Neural progenitor cell (in vitro differentiated cells): ENCODE data around the gene ATP5PD. TPM values are rescaled to one million over a fixed set of nuclear protein-coding genes. Genes with fewer than 3 reads are reported as not detected.
A peak's percentile ranks its signal among the peaks of the same experiment; 100 is the strongest.
"Not testable (repeated sequence)": the region's sequence is repeated elsewhere in the genome, so short reads cannot be mapped to it uniquely, and the experiment has no call there.

ENCODE experiments used
- DNase-seq: peaks from one replicate; pipeline ENCODE4 v3.0.0-alpha.2; 2016; ENCODE audit warnings: low spot score
- H2AFZ ChIP-seq: fragments of 200-600 bp; sonication (generic); replicated peaks from 2 replicates; pipeline ENCODE4 v1.6.1; 2016; ENCODE audit warnings: antibody characterized with exemption
- H3F3A ChIP-seq: fragments of 200-600 bp; sonication (generic); 2 replicates; pipeline ENCODE4 v1.6.1; 2016; ENCODE audit warnings: antibody characterized with exemption, low read depth
- H3K27ac ChIP-seq: fragments of 200-600 bp; sonication (generic); 2 replicates; pipeline ENCODE4 v1.5.1; 2016; ENCODE audit warnings: mild to moderate bottlenecking
- H3K27me3 ChIP-seq: fragments of 200-600 bp; sonication (generic); 2 replicates; pipeline ENCODE4 v1.6.1; 2016; ENCODE audit warnings: mild to moderate bottlenecking, moderate library complexity
- H3K36me3 ChIP-seq: fragments of 200-600 bp; sonication (generic); 2 replicates; pipeline ENCODE4 v1.5.1; 2016
- H3K4me1 ChIP-seq: fragments of 200-600 bp; sonication (generic); 2 replicates; pipeline ENCODE4 v1.6.1; 2016; ENCODE audit warnings: mixed run types
- H3K4me2 ChIP-seq: fragments of 200-600 bp; sonication (generic); 2 replicates; pipeline ENCODE4 v1.6.1; 2016
- H3K4me3 ChIP-seq: fragments of 200-600 bp; sonication (generic); 2 replicates; pipeline ENCODE4 v1.5.1; 2016
- H3K79me2 ChIP-seq: fragments of 200-600 bp; sonication (generic); 2 replicates; pipeline ENCODE4 v1.6.1; 2016; ENCODE audit warnings: low read depth
- H3K9ac ChIP-seq: fragments of 200-600 bp; sonication (generic); 2 replicates; pipeline ENCODE4 v1.6.1; 2016
- H3K9me3 ChIP-seq: fragments of 200-600 bp; sonication (generic); 2 replicates; pipeline ENCODE4 v1.5.1; 2016; ENCODE audit warnings: low read depth
- H4K20me1 ChIP-seq: fragments of 200-600 bp; sonication (generic); 2 replicates; pipeline ENCODE4 v1.6.1; 2016; ENCODE audit warnings: low read depth
- H3K27ac Mint-ChIP-seq: 3 replicates; pipeline ENCODE4 v1.8.0; 2021; ENCODE audit warnings: mixed read lengths
- H3K27me3 Mint-ChIP-seq: 2 replicates; pipeline ENCODE4 v1.8.0; 2022; ENCODE audit warnings: low read depth, mild to moderate bottlenecking, inconsistent platforms, moderate library complexity, mixed read lengths; ENCODE audit not compliant: insufficient read depth
- H3K36me3 Mint-ChIP-seq: 3 replicates; pipeline ENCODE4 v1.8.0; 2021; ENCODE audit warnings: mixed read lengths
- H3K4me1 Mint-ChIP-seq: 3 replicates; pipeline ENCODE4 v1.8.0; 2021; ENCODE audit warnings: mixed read lengths
- H3K4me3 Mint-ChIP-seq: 3 replicates; pipeline ENCODE4 v1.8.0; 2021; ENCODE audit warnings: mild to moderate bottlenecking, moderate library complexity, mixed read lengths
- H3K9me3 Mint-ChIP-seq: 3 replicates; pipeline ENCODE4 v1.8.0; 2020; ENCODE audit warnings: mixed read lengths
- CTCF ChIP-seq: fragments of 200-600 bp; sonication (generic); IDR thresholded peaks from 2 replicates; pipeline ENCODE4 v1.5.1; 2017; ENCODE audit warnings: antibody characterized with exemption, mild to moderate bottlenecking
- EZH2 ChIP-seq: fragments of 200-600 bp; sonication (generic); IDR thresholded peaks from 2 replicates; pipeline ENCODE4 v1.6.1; 2017; ENCODE audit warnings: antibody characterized with exemption, mild to moderate bottlenecking, moderate library complexity
- EZH2phosphoT487 ChIP-seq: fragments of 200-600 bp; sonication (generic); IDR thresholded peaks from 2 replicates; pipeline ENCODE4 v1.6.1; 2017; ENCODE audit warnings: antibody characterized with exemption
- total RNA-seq: library from RNA; depleted of rRNA; stranded (reverse); fragments of >200 nt; gene quantifications from 2 replicates; pipeline ENCODE4 v1.2.3, GENCODE V29; 2015; ENCODE audit warnings: low replicate concordance

The ATP5PD gene
- total RNA-seq, 1 donor from 2014 or later = 268 TPM

GRCh38 chr17:75009139-75009724 is 37.5 kb downstream of the ATP5PD start:
- no peak overlapping the region for H3K27ac Mint-ChIP-seq
- no peak overlapping the region for H3K4me3 Mint-ChIP-seq
- peak overlapping the region; percentile 5 for H3K9ac ChIP-seq
- H3K9me3 Mint-ChIP-seq = no peaks in the 10 kb centered on the region
- no peak overlapping the region for H3K4me2 ChIP-seq
- peaks cover 2% of the 10 kb centered on the region for H3K27me3 Mint-ChIP-seq
- no peak overlapping the region for H3K4me3 ChIP-seq
- peaks cover 11% of the 10 kb centered on the region for H3K36me3 Mint-ChIP-seq
- H3F3A ChIP-seq = peaks cover 21% of the 10 kb centered on the region
- DNase-seq = no peak
- H3K9me3 ChIP-seq = no peaks in the 10 kb centered on the region
- H2AFZ ChIP-seq = no peak overlapping the region
- TF ChIP-seq CTCF (no peak), EZH2 (no peak), EZH2phosphoT487 (no peak)
- H3K27ac ChIP-seq = no peak overlapping the region
- no peaks in the 10 kb centered on the region for H3K27me3 ChIP-seq
- peaks cover 25% of the 10 kb centered on the region for H3K4me1 Mint-ChIP-seq
- peaks cover 13% of the 10 kb centered on the region for H3K79me2 ChIP-seq
- no peaks in the 10 kb centered on the region for H4K20me1 ChIP-seq
- no peaks in the 10 kb centered on the region for H3K36me3 ChIP-seq
- H3K4me1 ChIP-seq = peaks cover 14% of the 10 kb centered on the region

- Histone ChIP-seq H3F3A (peaks cover 15% of the 10 kb centered on the region), H3K9me3 (no peaks in the 10 kb centered on the region), H3K27ac (no peak overlapping the region), H3K9ac (no peak overlapping the region), H3K4me3 (no peak overlapping the region), H3K36me3 (no peaks in the 10 kb centered on the region), H3K4me1 (peaks cover 9% of the 10 kb centered on the region), H3K27me3 (no peaks in the 10 kb centered on the region), H2AFZ (no peak overlapping the region), H3K79me2 (peaks cover 5% of the 10 kb centered on the region), H3K4me2 (no peak overlapping the region), H4K20me1 (no peaks in the 10 kb centered on the region)
- Mint-ChIP-seq H3K4me1 (peaks cover 19% of the 10 kb centered on the region), H3K4me3 (no peak overlapping the region), H3K27ac (no peak overlapping the region), H3K9me3 (no peaks in the 10 kb centered on the region), H3K36me3 (peaks cover 9% of the 10 kb centered on the region), H3K27me3 (peaks cover 2% of the 10 kb centered on the region)
- TF ChIP-seq EZH2 = no peak
- no peak for TF ChIP-seq CTCF
- no peak for TF ChIP-seq EZH2phosphoT487
- DNase-seq = no peak
Observed at GRCh38 chr17:75008373-75008772, 38.4 kb downstream of the ATP5PD start.

GRCh38 chr17:75006653-75007052 is 40.1 kb downstream of the ATP5PD start:
- H3K27ac Mint-ChIP-seq = no peak overlapping the region
- Histone ChIP-seq H3K27me3 (no peaks in the 10 kb centered on the region), H2AFZ (no peak overlapping the region), H3K9me3 (no peaks in the 10 kb centered on the region), H3K79me2 (no peaks in the 10 kb centered on the region), H3K9ac (no peak overlapping the region), H3K36me3 (no peaks in the 10 kb centered on the region), H3F3A (peaks cover 4% of the 10 kb centered on the region), H3K4me2 (no peak overlapping the region), H3K4me3 (no peak overlapping the region), H3K4me1 (peaks cover 3% of the 10 kb centered on the region), H3K27ac (no peak overlapping the region), H4K20me1 (no peaks in the 10 kb centered on the region)
- H3K9me3 Mint-ChIP-seq = no peaks in the 10 kb centered on the region
- H3K27me3 Mint-ChIP-seq = peaks cover 2% of the 10 kb centered on the region
- peaks cover 13% of the 10 kb centered on the region for H3K36me3 Mint-ChIP-seq
- TF ChIP-seq EZH2 (no peak), CTCF (no peak), EZH2phosphoT487 (no peak)
- peaks cover 10% of the 10 kb centered on the region for H3K4me1 Mint-ChIP-seq
- no peak for DNase-seq
- H3K4me3 Mint-ChIP-seq = no peak overlapping the region

- H3K27me3 ChIP-seq, H3K4me2 ChIP-seq, H3K4me1 Mint-ChIP-seq: not testable (repeated sequence)
Observed at GRCh38 chr17:75006084-75006483, 40.7 kb downstream of the ATP5PD start.

More at GRCh38 chr17:75006084-75006483, 40.7 kb downstream of the ATP5PD start:
- DNase-seq, H3K4me1 ChIP-seq, H3K4me3 Mint-ChIP-seq, H3K4me3 ChIP-seq, H3K9me3 Mint-ChIP-seq, H3K27ac ChIP-seq, H3K36me3 ChIP-seq, H3K27ac Mint-ChIP-seq, H3K9ac ChIP-seq, H3K27me3 Mint-ChIP-seq, H3K9me3 ChIP-seq, H3F3A ChIP-seq, H4K20me1 ChIP-seq, H2AFZ ChIP-seq, H3K79me2 ChIP-seq: not testable (repeated sequence)
- H3K36me3 Mint-ChIP-seq = peaks cover 16% of the 10 kb centered on the region
